GM23338 (cell line): ENCODE measurements around the gene GRIK5.

Experiments used
- CREB1 ChIP-seq: fragments of 250-450 bp; sonication (Bioruptor Pico); IDR thresholded peaks from 2 replicates; pipeline ENCODE4 v1.5.0; 2020; ENCODE audit warnings: low read depth, mild to moderate bottlenecking, moderate library complexity
- CTCF ChIP-seq, 2 experiments: fragments of 200-600 bp in 1 of 2; sonication (generic) in 1 of 2; conservative IDR thresholded peaks; 2 replicates each; pipeline versions ENCODE4 v1.5.1 to v1.6.1; 2016 to 2017; ENCODE audit warnings: antibody characterized with exemption in 2 of 2, low read depth in 2 of 2, mild to moderate bottlenecking in 2 of 2, moderate library complexity in 1 of 2
- ETS1 ChIP-seq: IDR thresholded peaks from 2 replicates; pipeline ENCODE4 v1.6.1; 2016; ENCODE audit warnings: antibody characterized with exemption
- EZH2 ChIP-seq: fragments of 200-600 bp; sonication (generic); IDR thresholded peaks from one replicate; pipeline ENCODE4 v1.8.0; 2017; ENCODE audit warnings: antibody characterized with exemption, mild to moderate bottlenecking, low read depth; ENCODE audit not compliant: unreplicated experiment
- EZH2phosphoT487 ChIP-seq: fragments of 200-600 bp; sonication (generic); IDR thresholded peaks from one replicate; pipeline ENCODE4 v1.8.1; 2018; ENCODE audit warnings: antibody characterized with exemption; ENCODE audit not compliant: unreplicated experiment
- JUNB ChIP-seq: IDR thresholded peaks from one replicate; pipeline ENCODE4 v1.6.1; 2016; ENCODE audit warnings: antibody characterized with exemption; ENCODE audit not compliant: unreplicated experiment
- POLR2AphosphoS5 ChIP-seq: IDR thresholded peaks from 2 replicates; pipeline ENCODE4 v1.6.1; 2016; ENCODE audit warnings: antibody characterized with exemption, low read depth
- REST ChIP-seq: IDR thresholded peaks from one replicate; pipeline ENCODE4 v1.6.1; 2018; ENCODE audit warnings: antibody characterized with exemption; ENCODE audit not compliant: unreplicated experiment
- STAT1 ChIP-seq: IDR thresholded peaks from one replicate; pipeline ENCODE4 v1.6.1; 2016; ENCODE audit warnings: antibody characterized with exemption; ENCODE audit not compliant: unreplicated experiment
- ZNF331 ChIP-seq: fragments of 250-450 bp; sonication (Bioruptor Pico); IDR thresholded peaks from 2 replicates; pipeline ENCODE4 v1.5.0; 2020; ENCODE audit warnings: low read depth, mild to moderate bottlenecking, moderate library complexity

- TF ChIP-seq EZH2phosphoT487, result no peak
- TF ChIP-seq ETS1, result no peak
- TF ChIP-seq CTCF (conservative IDR thresholded peaks at IDR 0.05; ENCODE audit: low read depth in 2 of 2), result no peak
- no peak for TF ChIP-seq POLR2AphosphoS5
- TF ChIP-seq REST, result no peak
- TF ChIP-seq JUNB, result no peak
- TF ChIP-seq EZH2, result no peak
- TF ChIP-seq CREB1 (CRISPR knock-in tag), result no peak
- TF ChIP-seq STAT1, result no peak
- no peak for TF ChIP-seq ZNF331
Measured at GRCh38 chr19:42018503-42019193, 51.4 kb downstream of the GRIK5 start.
